H54 (cell line): ENCODE data around the gene MAPKAP1.
A peak's percentile ranks its signal among the peaks of the same experiment; 100 is the strongest.
"Not testable (repeated sequence)": the region's sequence is repeated elsewhere in the genome, so short reads cannot be mapped to it uniquely, and the experiment has no call there.

Experiments used
- DNase-seq: peaks from one replicate; pipeline ENCODE4 v3.0.0; 2011; ENCODE audit warnings: low spot score, mixed read lengths; ENCODE audit not compliant: insufficient read length
- FAIRE-seq: peaks from 3 replicates; lab custom pipeline; 2011; peaks lifted over from hg19 to GRCh38; lab: Jason Lieb, UNC
- POLR2A ChIP-seq: IDR thresholded peaks from 2 replicates; pipeline ENCODE4 v1.6.1; 2011; ENCODE audit warnings: low read depth, mild to moderate bottlenecking, low read length

The MAPKAP1 gene

GRCh38 chr9:125580701-125581286 lies 126.2 kb downstream of the MAPKAP1 start:
- DNase-seq, result no peak
- FAIRE-seq, result peak; percentile 53

GRCh38 chr9:125579030-125579932 lies 127.7 kb downstream of the MAPKAP1 start:
- DNase-seq, result no peak
- no peak for TF ChIP-seq POLR2A
- peak; percentile 74 for FAIRE-seq

More at GRCh38 chr9:125580701-125581286, 126.2 kb downstream of the MAPKAP1 start:
- no peak for TF ChIP-seq POLR2A

- TF ChIP-seq POLR2A, result no peak
- FAIRE-seq, result peak; percentile 88
- no peak for DNase-seq
Measured at GRCh38 chr9:125574126-125574877, 132.7 kb downstream of the MAPKAP1 start.

GRCh38 chr9:125572461-125572860 lies 134.5 kb downstream of the MAPKAP1 start:
- DNase-seq, FAIRE-seq: not testable (repeated sequence)

- FAIRE-seq, DNase-seq: not testable (repeated sequence)
Measured at GRCh38 chr9:125571824-125572223, 135.2 kb downstream of the MAPKAP1 start.

- TF ChIP-seq POLR2A, result no peak
- DNase-seq, result no peak
- peak; percentile 27 for FAIRE-seq
Measured at GRCh38 chr9:125570246-125570645, 136.8 kb downstream of the MAPKAP1 start.

GRCh38 chr9:125568621-125569020 lies 138.4 kb downstream of the MAPKAP1 start:
- DNase-seq (no peak), FAIRE-seq (no peak)
- no peak for TF ChIP-seq POLR2A

GRCh38 chr9:125566051-125566450 lies 141.0 kb downstream of the MAPKAP1 start:
- peak; percentile 85 for FAIRE-seq
- not testable (repeated sequence) for DNase-seq

GRCh38 chr9:125565126-125565525 lies 141.9 kb downstream of the MAPKAP1 start:
- TF ChIP-seq POLR2A, result no peak
- no peak for DNase-seq
- FAIRE-seq, result no peak

GRCh38 chr9:125564631-125565030 lies 142.4 kb downstream of the MAPKAP1 start:
- DNase-seq (no peak), FAIRE-seq (peak; percentile 84)
- TF ChIP-seq POLR2A, result no peak

GRCh38 chr9:125561509-125562148 lies 145.4 kb downstream of the MAPKAP1 start:
- no peak for TF ChIP-seq POLR2A
- no peak for DNase-seq
- peak; percentile 55 for FAIRE-seq

GRCh38 chr9:125559894-125560293 lies 147.1 kb downstream of the MAPKAP1 start:
- no peak for TF ChIP-seq POLR2A
- FAIRE-seq (peak; percentile 6), DNase-seq (no peak)

- no peak for FAIRE-seq
- no peak for DNase-seq
- no peak for TF ChIP-seq POLR2A
Measured at GRCh38 chr9:125559194-125559593, 147.8 kb downstream of the MAPKAP1 start.
